ENCODE results near the gene ELAVL3. TPM values are rescaled to one million over a fixed set of nuclear protein-coding genes. Genes with fewer than 3 reads are reported as not detected.

The ELAVL3 gene
- total and polyA plus RNA-seq, 2 donors (not counting 3 experiments of a cell fraction or from before 2014, with no cell fraction given): not detected

DNA sequence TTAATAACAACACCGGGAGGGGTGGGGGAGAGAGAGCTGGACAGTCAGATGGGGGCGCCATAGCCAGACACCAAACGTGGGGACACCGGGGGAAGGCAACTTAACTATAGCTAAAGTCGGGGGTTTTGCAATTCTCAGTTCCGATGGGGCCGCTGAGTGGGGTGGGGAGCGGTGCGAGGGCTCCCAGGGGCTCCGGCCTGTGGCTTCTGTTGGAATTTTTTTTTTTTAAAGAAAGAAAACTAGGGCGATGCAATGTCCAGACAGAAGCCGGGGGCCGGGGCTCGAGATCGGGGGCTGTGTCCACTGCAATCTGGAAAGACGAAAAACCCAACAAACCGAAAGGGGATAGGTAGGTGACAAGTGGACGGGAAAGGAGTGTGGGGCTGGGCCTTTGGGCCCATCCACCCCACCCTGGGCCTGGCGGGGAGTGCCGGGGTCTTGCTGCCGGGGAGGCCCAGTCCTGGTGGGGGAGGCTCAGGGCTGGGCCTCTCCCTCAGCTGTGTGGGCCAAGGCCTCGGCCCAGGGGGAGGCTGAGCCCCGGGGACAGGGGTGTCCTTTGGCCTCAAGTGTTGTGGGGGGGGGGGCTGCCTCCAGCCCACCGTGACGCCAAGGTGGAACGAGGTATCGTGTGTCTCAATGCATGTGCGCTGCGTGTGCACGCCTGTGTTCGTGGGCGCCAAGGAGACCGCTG lies 28.1 kb downstream of the ELAVL3 start:
- FAIRE-seq: no peak
- no peaks in the 10 kb centered on the region for H3K27me3 ChIP-seq (ENCODE audit: control insufficient read depth in 2 of 2, insufficient read depth in 2 of 2, low read length in 2 of 2)
- no peaks in the 10 kb centered on the region for H3K9me1 ChIP-seq (replicated peaks; ENCODE audit: control insufficient read depth, extremely low read depth, insufficient read depth, low read length)
- no peak overlapping the region for H3K9ac ChIP-seq (replicated peaks; ENCODE audit: extremely low read depth, insufficient read depth, low read length)
- no peaks in the 10 kb centered on the region for H3K4me1 ChIP-seq (ENCODE audit: control insufficient read depth, extremely low read depth, insufficient read depth, low read length)
- no peaks in the 10 kb centered on the region for H3K9me3 ChIP-seq (replicated peaks; ENCODE audit: control insufficient read depth, insufficient read depth, low read length)
- ChIA-PET POLR2A (no interaction called here), CTCF (interaction anchor here (1.1 to 1.8 kb wide), 5 partner anchors 15 to 159 kb away, joined by 3 to 9 read pairs (median 4); no protein-coding TSS in a partner anchor)
- dilution Hi-C loops (cut with MboI; ENCODE audit: extremely low pct_ligation_motif_present, low sequenced_read_pairs): no loop called here
- H3K27ac ChIP-seq (ENCODE audit: insufficient read depth, low read depth, low read length): no peak overlapping the region
- H3K4me2 ChIP-seq (ENCODE audit: insufficient read depth, low read length): no peak overlapping the region
- H3K36me3 ChIP-seq (ENCODE audit: control insufficient read depth in 2 of 2, extremely low read depth in 1 of 2, insufficient read depth in 2 of 2, low read length in 2 of 2): peaks cover 2 to 10% of the 10 kb centered on the region in 2 experiments
- H3K4me3 ChIP-seq (replicated peaks in 1 of 3; ENCODE audit: insufficient read depth in 1 of 3, low read depth in 1 of 3, low read length in 3 of 3): no peak overlapping the region
- no peaks in the 10 kb centered on the region for H4K20me1 ChIP-seq (replicated peaks; ENCODE audit: control insufficient read depth, extremely low read depth, insufficient read depth, low read length)
- intact Hi-C loops (cut with micrococcal nuclease): no loop called here
- H3K79me2 ChIP-seq (ENCODE audit: control insufficient read depth, insufficient read depth, low read length): no peaks in the 10 kb centered on the region
- H2AFZ ChIP-seq (ENCODE audit: low read depth, low read length): no peak overlapping the region
- BruUV-seq (replicated peaks): no TSS peak
- TF ChIP-seq, protein P1, sequence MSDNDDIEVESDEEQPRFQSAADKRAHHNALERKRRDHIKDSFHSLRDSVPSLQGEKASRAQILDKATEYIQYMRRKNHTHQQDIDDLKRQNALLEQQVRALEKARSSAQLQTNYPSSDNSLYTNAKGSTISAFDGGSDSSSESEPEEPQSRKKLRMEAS (IDR thresholded peaks at IDR 0.05; ENCODE audit: insufficient read depth, insufficient read length): no peak
- TF ChIP-seq GATA2 (IDR thresholded peaks at IDR 0.05; ENCODE audit: insufficient read depth, insufficient read length, low read depth, low read length): no peak
- no peak for TF ChIP-seq MYC (IDR thresholded peaks at IDR 0.05; ENCODE audit: low read depth, low read length)
- TF ChIP-seq, protein P2, sequence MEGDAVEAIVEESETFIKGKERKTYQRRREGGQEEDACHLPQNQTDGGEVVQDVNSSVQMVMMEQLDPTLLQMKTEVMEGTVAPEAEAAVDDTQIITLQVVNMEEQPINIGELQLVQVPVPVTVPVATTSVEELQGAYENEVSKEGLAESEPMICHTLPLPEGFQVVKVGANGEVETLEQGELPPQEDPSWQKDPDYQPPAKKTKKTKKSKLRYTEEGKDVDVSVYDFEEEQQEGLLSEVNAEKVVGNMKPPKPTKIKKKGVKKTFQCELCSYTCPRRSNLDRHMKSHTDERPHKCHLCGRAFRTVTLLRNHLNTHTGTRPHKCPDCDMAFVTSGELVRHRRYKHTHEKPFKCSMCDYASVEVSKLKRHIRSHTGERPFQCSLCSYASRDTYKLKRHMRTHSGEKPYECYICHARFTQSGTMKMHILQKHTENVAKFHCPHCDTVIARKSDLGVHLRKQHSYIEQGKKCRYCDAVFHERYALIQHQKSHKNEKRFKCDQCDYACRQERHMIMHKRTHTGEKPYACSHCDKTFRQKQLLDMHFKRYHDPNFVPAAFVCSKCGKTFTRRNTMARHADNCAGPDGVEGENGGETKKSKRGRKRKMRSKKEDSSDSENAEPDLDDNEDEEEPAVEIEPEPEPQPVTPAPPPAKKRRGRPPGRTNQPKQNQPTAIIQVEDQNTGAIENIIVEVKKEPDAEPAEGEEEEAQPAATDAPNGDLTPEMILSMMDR (IDR thresholded peaks at IDR 0.05; ENCODE audit: extremely low read depth in 1 of 2, insufficient read depth in 1 of 2, low read depth in 1 of 2, low read length in 2 of 2): no peak
- no peak for TF ChIP-seq EZH2 (IDR thresholded peaks at IDR 0.05; ENCODE audit: borderline replicate concordance, low read depth, low read length, severe bottlenecking)
- no peak for TF ChIP-seq POLR2A (IDR thresholded peaks at IDR 0.05; ENCODE audit: low read depth, low read length)
- TF ChIP-seq POLR2AphosphoS5 (IDR thresholded peaks at IDR 0.05; ENCODE audit: insufficient read depth, low read depth, low read length): no peak
- TF ChIP-seq JUN (IDR thresholded peaks at IDR 0.05; ENCODE audit: borderline replicate concordance, insufficient read depth, insufficient read length, low read depth): no peak
- no peak for TF ChIP-seq FOS (IDR thresholded peaks at IDR 0.05; ENCODE audit: borderline replicate concordance, insufficient read depth, low read length)
- DNase-seq (ENCODE audit: low read depth, low spot score): no peak

All from endothelial cell of umbilical vein (primary cell).